ENCODE measurements around the gene S100P.

The S100P gene

GRCh38 chr4:6673660-6674499 lies 19.8 kb upstream of the S100P start:
- DNase-seq, result peak; percentile 29 to 83

GRCh38 chr4:6674500-6675149 lies 19.1 kb upstream of the S100P start:
- no peak for DNase-seq

DNA sequence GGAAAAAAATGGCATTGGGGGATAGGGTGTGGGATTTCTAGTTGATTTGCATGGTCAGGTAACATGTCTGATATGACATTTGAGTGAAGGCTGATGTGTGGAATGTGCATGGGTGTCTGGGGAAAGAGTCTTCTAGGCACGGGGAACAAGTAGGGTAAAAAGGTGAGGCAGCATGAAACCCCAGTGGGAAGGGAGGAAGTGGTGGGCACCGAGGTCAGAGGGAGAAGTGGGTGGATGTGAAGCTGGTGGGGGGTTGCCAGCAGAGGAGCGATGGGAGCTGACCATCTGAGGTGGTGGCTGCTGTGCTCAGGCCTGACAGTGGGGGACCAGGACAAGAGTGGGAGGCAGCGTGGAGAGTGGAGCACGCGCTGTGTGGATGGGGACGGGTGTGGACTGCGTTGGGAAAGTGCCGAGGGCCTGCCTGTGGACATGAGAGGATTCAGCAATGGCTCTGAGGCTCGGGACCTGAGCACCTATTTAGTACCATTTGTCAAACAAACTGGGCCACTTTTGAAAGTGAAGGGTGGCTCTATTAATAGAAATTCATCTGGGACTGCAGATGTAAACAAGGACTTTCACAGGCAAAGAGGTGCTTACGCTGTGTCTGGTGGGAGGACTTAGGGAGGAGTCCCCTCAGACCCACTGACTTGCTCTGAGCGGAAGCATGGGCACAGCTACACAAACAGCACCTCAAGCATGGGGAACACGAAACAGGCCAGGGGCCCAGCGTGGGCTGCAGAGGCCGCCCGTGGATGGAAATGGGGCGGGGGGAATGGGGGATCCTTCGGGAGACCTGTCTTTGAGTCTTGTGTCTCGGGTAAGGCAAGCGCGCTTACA lies 16.7 kb upstream of the S100P start:
- DNase-seq, result no peak

DNA sequence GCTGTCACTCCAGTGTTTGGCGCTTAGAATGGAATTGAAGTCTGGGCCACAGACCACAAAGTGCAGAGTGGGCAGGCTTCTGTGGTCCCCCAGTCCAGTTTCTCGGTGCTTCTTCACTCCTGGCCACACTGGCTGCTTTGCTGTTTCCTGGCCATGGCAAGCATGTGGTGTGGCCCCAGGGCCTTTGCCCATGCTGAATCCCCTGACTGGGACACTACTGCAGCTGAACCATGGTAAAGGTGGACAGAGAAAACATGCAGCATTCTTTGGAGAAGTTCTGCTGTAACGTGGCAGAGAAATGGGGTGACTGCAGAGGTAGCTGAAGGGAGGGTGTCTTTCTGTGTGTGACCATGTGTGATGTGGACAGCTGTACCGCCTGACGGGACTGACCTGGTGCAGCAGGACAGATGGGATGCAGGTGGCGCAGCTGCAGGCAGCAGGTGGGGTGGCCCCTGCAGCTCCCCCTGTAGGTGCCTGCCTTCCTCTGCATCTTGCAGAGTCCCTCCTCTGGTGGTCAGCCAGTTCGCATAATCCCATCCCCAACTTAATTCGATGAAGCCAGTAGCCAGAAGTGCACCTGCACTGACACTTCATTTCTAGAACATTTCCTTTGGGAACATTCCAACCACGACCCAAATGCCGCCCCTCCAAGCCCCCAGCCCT lies 13.2 kb upstream of the S100P start:
- DNase-seq, result no peak

GRCh38 chr4:6681191-6681590 lies 12.5 kb upstream of the S100P start:
- DNase-seq, result no peak

DNA sequence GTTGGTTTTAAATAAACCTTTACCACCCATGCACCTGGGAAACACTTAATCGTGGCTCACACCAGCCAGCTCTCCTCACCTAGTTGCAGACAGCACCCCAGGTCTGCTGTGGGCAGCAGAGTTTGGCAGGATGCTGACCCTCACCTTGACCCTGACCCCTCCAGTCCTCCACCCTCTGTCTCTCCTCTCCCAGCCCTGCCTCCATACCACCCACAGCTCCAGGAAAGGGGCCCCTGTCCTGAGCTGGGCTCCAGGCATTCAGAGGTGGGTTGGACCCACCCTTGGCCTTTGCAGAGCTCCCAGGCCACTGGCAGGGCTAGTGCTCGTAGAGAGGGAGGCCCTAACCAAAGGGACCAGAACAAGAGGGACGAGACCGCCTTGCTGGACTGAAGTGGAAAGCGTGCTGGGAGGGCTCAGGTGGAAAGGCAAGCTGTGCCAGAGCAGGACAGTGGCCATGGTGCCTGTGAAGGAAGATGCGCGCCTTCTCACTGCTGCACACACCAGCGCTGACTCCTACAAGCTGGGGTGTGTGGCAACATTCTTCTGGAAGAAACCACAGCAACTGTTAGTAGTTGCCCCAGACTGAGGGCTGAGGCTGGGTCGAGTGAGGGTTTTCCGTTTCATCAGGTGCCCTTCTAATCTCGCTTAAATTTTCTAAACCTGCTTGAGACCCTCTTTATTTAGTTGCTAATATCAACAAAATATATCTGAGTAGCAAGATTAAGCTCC lies 10.7 kb upstream of the S100P start:
- DNase-seq, result no peak

- DNase-seq, result no peak
These were observed 9.0 kb upstream of the S100P start for GRCh38 chr4:6684656-6685055.

DNA sequence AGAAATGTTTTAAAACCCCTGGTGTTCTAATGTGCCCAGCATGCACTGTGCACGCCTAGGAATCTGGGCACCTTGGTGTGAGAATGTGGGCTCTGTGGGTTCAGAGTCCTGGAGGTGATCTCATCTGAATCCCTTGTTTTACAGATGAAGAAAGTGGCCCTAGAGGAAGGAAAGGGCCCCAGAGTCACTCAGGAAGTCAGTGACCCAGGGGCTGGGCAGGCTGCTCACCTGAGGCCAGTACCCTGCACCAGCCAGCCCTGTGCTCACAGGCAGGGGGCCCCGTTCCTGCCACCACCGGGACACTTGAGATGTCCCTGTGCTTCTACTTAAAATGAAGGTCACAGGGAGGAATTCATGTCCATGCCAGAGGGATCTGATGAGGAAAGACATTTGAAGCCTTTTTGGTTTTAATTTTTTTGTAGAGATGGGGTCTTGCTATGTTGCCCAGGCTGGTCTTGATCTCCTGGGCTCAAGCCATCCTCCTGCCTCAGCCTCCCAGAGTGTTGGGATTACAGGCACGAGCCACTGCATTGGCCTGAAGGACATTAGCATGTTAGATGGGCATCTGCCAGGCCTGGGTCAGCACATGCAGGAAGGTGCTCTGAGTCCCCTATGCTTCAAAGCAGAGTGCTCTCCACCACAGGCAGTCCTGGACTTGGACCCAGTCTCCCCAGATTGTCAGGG lies 7.4 kb upstream of the S100P start:
- no peak for DNase-seq

DNA sequence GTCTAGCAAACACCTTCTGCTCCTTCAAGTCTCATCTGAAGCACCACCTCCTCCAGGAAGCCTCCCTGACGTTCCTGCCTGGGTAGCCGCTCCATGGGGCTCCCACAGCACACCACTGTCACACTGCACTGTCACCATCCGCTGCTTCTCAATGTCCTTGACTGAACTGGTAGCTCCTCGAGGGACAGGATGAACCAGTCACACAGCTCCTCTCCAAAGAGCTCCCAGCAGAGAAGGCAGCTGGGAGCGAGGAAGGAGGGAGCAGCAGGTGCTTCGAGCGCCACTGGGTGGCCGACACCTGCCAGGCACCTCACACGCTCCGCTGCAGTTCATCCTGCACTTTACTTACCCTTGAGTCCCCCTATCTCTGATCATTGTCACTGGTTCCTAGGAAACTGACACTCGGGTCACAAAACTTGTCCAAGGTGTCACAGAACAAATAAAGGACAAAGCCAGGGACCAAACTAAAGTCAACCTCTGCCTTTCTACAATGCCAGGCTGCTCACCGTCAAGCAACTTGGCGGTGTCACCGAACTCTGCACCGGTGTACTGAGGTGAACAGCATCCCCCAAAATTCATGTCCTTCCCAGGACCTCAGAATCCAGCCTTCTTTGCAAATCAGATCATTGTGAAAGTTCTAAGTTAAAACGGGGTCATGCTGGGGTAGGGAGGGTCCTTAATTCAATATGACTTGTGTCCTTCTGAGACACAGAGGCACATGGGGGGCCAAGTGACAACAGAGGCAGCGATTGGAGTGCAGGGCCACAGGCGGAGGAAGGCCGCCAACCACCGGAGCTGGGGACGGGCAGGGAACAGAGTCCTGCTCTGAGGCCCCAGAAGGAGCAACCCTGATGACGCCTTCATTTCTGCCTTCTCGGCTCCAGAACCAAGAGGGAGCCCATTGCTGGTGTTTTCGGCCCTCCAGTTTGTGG lies 5.5 kb upstream of the S100P start:
- DNase-seq, result no peak

GRCh38 chr4:6688879-6689505 lies 4.7 kb upstream of the S100P start:
- DNase-seq, result no peak

DNA sequence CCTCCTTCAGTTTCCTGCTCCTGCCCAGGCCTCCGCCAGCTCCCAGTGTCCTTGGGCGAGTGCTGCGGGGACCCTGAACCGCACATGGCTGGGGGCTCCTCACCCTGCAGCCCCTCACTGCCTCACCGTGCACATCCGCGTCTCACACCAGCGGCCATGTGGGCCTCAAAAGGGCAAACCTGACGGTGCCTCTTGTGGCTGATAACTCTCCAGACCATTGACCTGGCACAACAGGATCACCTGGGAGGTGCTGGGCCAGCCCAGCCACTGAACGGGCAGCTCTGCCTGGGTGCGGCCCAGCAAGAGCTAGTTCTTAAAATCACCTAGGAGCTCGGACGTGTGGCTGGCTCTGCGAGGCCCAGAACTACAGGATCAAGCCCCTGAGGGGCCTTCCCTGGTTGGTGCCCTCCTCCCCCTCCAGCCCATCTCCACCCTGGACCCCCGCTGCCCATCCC lies 4.1 kb upstream of the S100P start:
- no peak for DNase-seq

- DNase-seq, result no peak
These were observed 1.3 kb upstream of the S100P start for GRCh38 chr4:6692379-6692778.

DNA sequence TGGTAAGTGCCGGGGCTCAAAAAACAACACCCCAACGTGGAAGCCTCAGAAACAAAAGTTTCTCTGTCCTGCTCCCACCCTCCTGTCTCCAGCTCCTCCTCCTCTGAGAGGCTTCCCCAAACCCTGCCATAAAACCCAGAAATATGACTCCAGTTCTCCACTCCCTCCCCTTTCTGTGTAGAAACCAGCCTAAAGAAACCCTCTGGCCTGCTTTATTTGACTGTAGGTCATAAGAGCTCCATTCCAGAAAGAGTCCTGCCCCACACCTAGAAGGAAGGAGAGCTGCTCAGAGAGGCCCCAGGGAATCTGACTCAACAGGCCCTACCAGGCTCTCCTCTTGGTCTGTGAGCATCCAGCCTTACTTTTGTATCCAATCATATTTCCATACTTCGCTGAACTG lies 872 bp upstream of the S100P start:
- no peak for DNase-seq

DNA sequence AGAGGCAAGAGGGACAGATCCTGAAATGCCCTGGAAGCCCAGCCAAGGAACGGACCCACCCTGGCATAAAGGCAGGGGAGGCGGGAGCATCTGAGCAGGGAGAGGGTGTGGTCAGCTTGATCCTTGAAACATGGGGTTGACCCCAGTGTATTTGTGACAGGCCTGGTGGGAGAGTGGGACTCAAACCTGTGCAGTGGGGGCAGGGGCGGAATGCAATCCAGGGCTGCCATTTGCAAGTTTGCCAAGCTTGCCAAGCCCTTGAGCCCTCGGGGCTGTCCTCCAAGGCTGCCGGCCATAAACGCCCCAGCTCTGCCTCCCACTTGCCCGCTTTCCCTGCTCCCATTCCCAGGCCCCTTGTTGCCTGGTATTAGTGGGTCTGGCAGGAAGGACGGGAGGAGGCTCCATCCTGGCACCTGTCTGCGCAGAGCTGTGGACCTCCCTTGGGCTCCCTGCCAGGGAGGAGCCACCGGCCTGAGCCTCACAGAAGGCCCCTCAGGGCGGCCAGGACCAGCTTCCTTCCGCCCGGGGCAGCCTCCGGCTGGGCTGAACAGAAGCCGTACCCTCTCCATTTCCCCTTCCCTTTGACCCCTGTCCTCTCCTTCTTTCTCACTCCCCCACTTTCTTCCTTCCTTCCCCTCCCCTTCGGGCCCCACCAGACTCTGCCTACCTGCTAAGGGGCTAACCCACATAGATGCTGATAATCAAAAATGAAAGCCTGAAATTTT lies 661 bp downstream of the S100P start:
- DNase-seq, result no peak

GRCh38 chr4:6695660-6696610 lies 2.3 kb downstream of the S100P start:
- no peak for DNase-seq

- DNase-seq, result no peak
These were observed 2.9 kb downstream of the S100P start for GRCh38 chr4:6696611-6697010.

GRCh38 chr4:6697131-6697530 lies 3.5 kb downstream of the S100P start:
- DNase-seq, result no peak

GRCh38 chr4:6699388-6699787 lies 5.7 kb downstream of the S100P start:
- no peak for DNase-seq

Data from cerebellar nuclear complex (tissue), 1 donor.